Measurements from ENCODE around the gene RAB30.

DNA sequence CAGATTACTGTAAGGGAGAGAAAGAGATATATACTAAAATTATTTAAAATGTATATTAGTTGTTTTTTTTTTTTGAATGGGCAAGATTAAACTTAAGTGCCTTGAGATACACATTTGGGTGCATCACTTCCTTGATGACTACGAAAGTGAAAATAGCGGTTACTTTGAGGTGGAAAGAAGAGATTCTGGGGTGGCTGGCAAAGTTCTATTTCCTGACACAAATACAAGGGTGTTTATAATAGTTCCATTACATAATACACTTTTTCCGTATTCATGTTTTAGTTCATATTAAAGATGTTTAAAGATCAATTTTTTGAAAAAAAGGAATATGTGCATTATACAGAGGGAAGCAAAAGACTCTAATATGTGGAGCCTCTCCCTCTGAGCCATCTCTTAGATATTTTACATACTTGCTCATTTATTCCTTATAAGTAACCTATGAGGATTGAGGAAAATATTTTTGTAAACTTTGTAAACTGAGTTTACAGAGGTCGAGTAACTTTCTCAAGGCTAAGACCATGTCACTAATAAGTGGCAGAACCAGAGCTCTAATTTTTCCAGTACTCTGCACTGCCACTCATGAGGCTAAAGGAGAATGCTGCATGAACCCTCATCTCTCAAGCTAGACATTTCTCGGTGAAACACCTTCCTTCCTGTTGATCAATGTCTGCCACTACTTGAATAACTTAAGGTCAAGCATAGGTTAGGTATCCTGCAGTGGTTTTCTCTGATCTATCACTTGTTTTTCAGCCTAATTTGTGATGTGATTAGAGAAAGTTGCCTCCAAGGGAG, 111.5 kb downstream of the RAB30 start:
- TF ChIP-seq EZH2phosphoT487 (IDR thresholded peaks at IDR 0.05), result no peak
- TF ChIP-seq, protein P1, sequence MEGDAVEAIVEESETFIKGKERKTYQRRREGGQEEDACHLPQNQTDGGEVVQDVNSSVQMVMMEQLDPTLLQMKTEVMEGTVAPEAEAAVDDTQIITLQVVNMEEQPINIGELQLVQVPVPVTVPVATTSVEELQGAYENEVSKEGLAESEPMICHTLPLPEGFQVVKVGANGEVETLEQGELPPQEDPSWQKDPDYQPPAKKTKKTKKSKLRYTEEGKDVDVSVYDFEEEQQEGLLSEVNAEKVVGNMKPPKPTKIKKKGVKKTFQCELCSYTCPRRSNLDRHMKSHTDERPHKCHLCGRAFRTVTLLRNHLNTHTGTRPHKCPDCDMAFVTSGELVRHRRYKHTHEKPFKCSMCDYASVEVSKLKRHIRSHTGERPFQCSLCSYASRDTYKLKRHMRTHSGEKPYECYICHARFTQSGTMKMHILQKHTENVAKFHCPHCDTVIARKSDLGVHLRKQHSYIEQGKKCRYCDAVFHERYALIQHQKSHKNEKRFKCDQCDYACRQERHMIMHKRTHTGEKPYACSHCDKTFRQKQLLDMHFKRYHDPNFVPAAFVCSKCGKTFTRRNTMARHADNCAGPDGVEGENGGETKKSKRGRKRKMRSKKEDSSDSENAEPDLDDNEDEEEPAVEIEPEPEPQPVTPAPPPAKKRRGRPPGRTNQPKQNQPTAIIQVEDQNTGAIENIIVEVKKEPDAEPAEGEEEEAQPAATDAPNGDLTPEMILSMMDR (IDR thresholded peaks at IDR 0.05), result no peak

All from neural progenitor cell (in vitro differentiated cells).